WTC11 (cell line): Measurements from ENCODE around the gene RPL22L1. TPM values are rescaled to one million over a fixed set of nuclear protein-coding genes. Genes with fewer than 3 reads are reported as not detected.

Source experiments
- ARID4B ChIP-seq: sonication (generic); formaldehyde crosslinking; IDR thresholded peaks from 2 replicates; pipeline ENCODE4 v1.8.0; 2023; ENCODE audit warnings: missing genetic modification reagents, mild to moderate bottlenecking, borderline replicate concordance
- ATF1 ChIP-seq: sonication (generic); formaldehyde crosslinking; IDR thresholded peaks from 2 replicates; pipeline ENCODE4 v1.8.1; 2023; ENCODE audit warnings: mild to moderate bottlenecking, moderate library complexity, missing genetic modification reagents
- CREB1 ChIP-seq: sonication (generic); formaldehyde crosslinking; IDR thresholded peaks from 2 replicates; pipeline ENCODE4 v1.8.0; 2023; ENCODE audit warnings: mild to moderate bottlenecking, missing genetic modification reagents
- CTCF ChIP-seq: fragments of 200-600 bp; IDR thresholded peaks from 2 replicates; pipeline ENCODE4 v1.8.0; 2022; ENCODE audit warnings: antibody characterized with exemption
- E2F4 ChIP-seq: sonication (generic); formaldehyde crosslinking; IDR thresholded peaks from 2 replicates; pipeline ENCODE4 v1.8.1; 2022; ENCODE audit warnings: low read depth, mild to moderate bottlenecking, moderate library complexity, missing genetic modification reagents, borderline replicate concordance
- ETV6 ChIP-seq: sonication (generic); formaldehyde crosslinking; IDR thresholded peaks from 2 replicates; pipeline ENCODE4 v1.8.1; 2022; ENCODE audit warnings: mild to moderate bottlenecking, missing genetic modification reagents
- FOXP1 ChIP-seq: sonication (generic); formaldehyde crosslinking; IDR thresholded peaks from 2 replicates; pipeline ENCODE4 v1.8.0; 2022; ENCODE audit warnings: missing genetic modification reagents, mild to moderate bottlenecking, moderate library complexity, borderline replicate concordance
- FOXP4 ChIP-seq: sonication (generic); formaldehyde crosslinking; IDR thresholded peaks from 2 replicates; pipeline ENCODE4 v1.8.0; 2022; ENCODE audit warnings: mild to moderate bottlenecking, missing genetic modification reagents
- GABPB1 ChIP-seq: sonication (generic); formaldehyde crosslinking; IDR thresholded peaks from 2 replicates; pipeline ENCODE4 v1.8.1; 2023; ENCODE audit warnings: mild to moderate bottlenecking, missing genetic modification reagents
- GRHL2 ChIP-seq: fragments of 250-450 bp; sonication (Bioruptor Pico); IDR thresholded peaks from 2 replicates; pipeline ENCODE4 v1.8.0; 2022; ENCODE audit warnings: mild to moderate bottlenecking, moderate library complexity; ENCODE audit not compliant: insufficient replicate concordance, severe bottlenecking
- JUN ChIP-seq: sonication (generic); formaldehyde crosslinking; IDR thresholded peaks from 2 replicates; pipeline ENCODE4 v1.8.0; 2023; ENCODE audit warnings: mild to moderate bottlenecking, missing genetic modification reagents
- MAX ChIP-seq: sonication (generic); formaldehyde crosslinking; IDR thresholded peaks from 2 replicates; pipeline ENCODE4 v1.8.0; 2022; ENCODE audit warnings: mild to moderate bottlenecking, missing genetic modification reagents
- MLX ChIP-seq: sonication (generic); formaldehyde crosslinking; IDR thresholded peaks from 2 replicates; pipeline ENCODE4 v1.8.1; 2023; ENCODE audit warnings: mild to moderate bottlenecking, missing genetic modification reagents, moderate library complexity
- MXD4 ChIP-seq: fragments of 250-450 bp; sonication (Bioruptor Pico); IDR thresholded peaks from 2 replicates; pipeline ENCODE4 v1.8.0; 2021; ENCODE audit warnings: mild to moderate bottlenecking, moderate library complexity, borderline replicate concordance
- NR2C2 ChIP-seq: sonication (generic); formaldehyde crosslinking; IDR thresholded peaks from 2 replicates; pipeline ENCODE4 v1.8.0; 2022; ENCODE audit warnings: mild to moderate bottlenecking, missing genetic modification reagents
- NR3C1 ChIP-seq: sonication (generic); formaldehyde crosslinking; conservative IDR thresholded peaks from 2 replicates; pipeline ENCODE4 v1.8.1; 2023; ENCODE audit warnings: low read depth, mild to moderate bottlenecking, missing genetic modification reagents
- OVOL2 ChIP-seq: fragments of 250-450 bp; sonication (Bioruptor Pico); IDR thresholded peaks from 2 replicates; pipeline ENCODE4 v1.9.0; 2021; ENCODE audit warnings: mild to moderate bottlenecking, borderline replicate concordance
- PRRX2 ChIP-seq: fragments of 250-450 bp; sonication (Bioruptor Pico); IDR thresholded peaks from 2 replicates; pipeline ENCODE4 v1.8.0; 2021; ENCODE audit warnings: mild to moderate bottlenecking
- SMAD3 ChIP-seq: sonication (generic); formaldehyde crosslinking; IDR thresholded peaks from 2 replicates; pipeline ENCODE4 v1.8.0; 2022; ENCODE audit warnings: missing genetic modification reagents, mild to moderate bottlenecking, borderline replicate concordance
- SOX15 ChIP-seq: fragments of 250-450 bp; sonication (Bioruptor Pico); IDR thresholded peaks from 2 replicates; pipeline ENCODE4 v1.9.0; 2021; ENCODE audit warnings: mild to moderate bottlenecking
- TCF7 ChIP-seq: sonication (generic); formaldehyde crosslinking; IDR thresholded peaks from 2 replicates; pipeline ENCODE4 v1.8.0; 2022; ENCODE audit warnings: mild to moderate bottlenecking, low read depth, missing genetic modification reagents, moderate library complexity
- TEAD1 ChIP-seq: sonication (generic); formaldehyde crosslinking; IDR thresholded peaks from 2 replicates; pipeline ENCODE4 v1.8.0; 2022; ENCODE audit warnings: mild to moderate bottlenecking, missing genetic modification reagents
- USF1 ChIP-seq: sonication (generic); formaldehyde crosslinking; IDR thresholded peaks from 2 replicates; pipeline ENCODE4 v1.8.0; 2022; ENCODE audit warnings: mild to moderate bottlenecking, missing genetic modification reagents
- ZNF263 ChIP-seq: sonication (generic); formaldehyde crosslinking; IDR thresholded peaks from 2 replicates; pipeline ENCODE4 v1.8.1; 2022; ENCODE audit warnings: low read depth, mild to moderate bottlenecking, moderate library complexity, missing genetic modification reagents
- ZNF317 ChIP-seq: sonication (generic); formaldehyde crosslinking; IDR thresholded peaks from 2 replicates; pipeline ENCODE4 v1.8.1; 2023; ENCODE audit warnings: low read depth, mild to moderate bottlenecking, moderate library complexity, missing genetic modification reagents, borderline replicate concordance
- ZNF396 ChIP-seq: fragments of 250-450 bp; sonication (Bioruptor Pico); IDR thresholded peaks from 2 replicates; pipeline ENCODE4 v1.8.0; 2021; ENCODE audit warnings: mild to moderate bottlenecking, moderate library complexity, borderline replicate concordance
- ZNF671 ChIP-seq: fragments of 250-450 bp; sonication (Bioruptor Pico); IDR thresholded peaks from 2 replicates; pipeline ENCODE4 v1.8.0; 2021; ENCODE audit warnings: mild to moderate bottlenecking
- total RNA-seq: library from RNA; stranded (reverse); gene quantifications from 3 replicates; pipeline ENCODE4 v1.2.3, GENCODE V29; 2021

Gene RPL22L1
- total RNA-seq, 1 experiment from 2014 or later = 169 TPM

GRCh38 chr3:170908235-170909116 is 38.5 kb upstream of the RPL22L1 start, which contains the start of gene EIF5A2 (continued):
- TF ChIP-seq MLX (0 out of 2 replicates have a peak, but pooled peaks have one; percentile 75), CREB1 (CRISPR knock-in tag) (peak; percentile 98), PRRX2 (CRISPR knock-in tag) (no peak), E2F4 (CRISPR knock-in tag) (no peak), NR2C2 (peak; percentile 81), ZNF396 (CRISPR knock-in tag) (no peak), MXD4 (CRISPR knock-in tag) (no peak), USF1 (CRISPR knock-in tag) (peak; percentile 98), GRHL2 (CRISPR knock-in tag) (no peak), FOXP1 (CRISPR knock-in tag) (peak; percentile 99), ARID4B (CRISPR knock-in tag) (peak; percentile 97), SOX15 (no peak), NR3C1 (CRISPR knock-in tag) (no peak), SMAD3 (CRISPR knock-in tag) (0 out of 2 replicates have a peak, but pooled peaks have one; percentile 87), MAX (CRISPR knock-in tag) (peak; percentile 100), FOXP4 (peak; percentile 96), JUN (CRISPR knock-in tag) (peak; percentile 81; the same call in 1 of the 2 replicates), GABPB1 (CRISPR knock-in tag) (peak; percentile 69; the same call in 1 of the 2 replicates), TCF7 (CRISPR knock-in tag) (no peak; the same call in 1 of the 2 replicates), CTCF (no peak), OVOL2 (CRISPR knock-in tag) (no peak), ZNF263 (CRISPR knock-in tag) (no peak), ATF1 (peak; percentile 93), ZNF317 (CRISPR knock-in tag) (peak; percentile 65; the same call in 1 of the 2 replicates), ETV6 (peak; percentile 98), ZNF671 (CRISPR knock-in tag) (no peak), TEAD1 (CRISPR knock-in tag) (peak; percentile 97)
